H9 (cell line): Measurements from ENCODE around the gene TMCC1. TPM values are rescaled to one million over a fixed set of nuclear protein-coding genes. Genes with fewer than 3 reads are reported as not detected.

Experiments used
- DNase-seq: peaks from one replicate; pipeline ENCODE4 v3.0.0-alpha.2; 2017
- H2AFZ ChIP-seq: one replicate; pipeline ENCODE4 v1.6.1; 2013; ENCODE audit warnings: mild to moderate bottlenecking, low read length, control low read depth, moderate library complexity
- H2AK5ac ChIP-seq: 2 replicates; pipeline ENCODE4 v1.6.1; 2013; ENCODE audit warnings: low read length, control low read depth, mixed read lengths; ENCODE audit not compliant: insufficient read length
- H2BK120ac ChIP-seq: one replicate; pipeline ENCODE4 v1.6.1; 2013; ENCODE audit warnings: low read depth, mild to moderate bottlenecking, low read length, control low read depth, inconsistent platforms; ENCODE audit not compliant: poor library complexity, severe bottlenecking
- H2BK12ac ChIP-seq: 2 replicates; pipeline ENCODE4 v1.6.1; 2013; ENCODE audit warnings: low read length, control low read depth, mixed read lengths, low read depth; ENCODE audit not compliant: insufficient read length
- H2BK15ac ChIP-seq: 2 replicates; pipeline ENCODE4 v1.6.1; 2013; ENCODE audit warnings: low read depth, low read length, control low read depth
- H2BK20ac ChIP-seq: one replicate; pipeline ENCODE4 v1.6.1; 2013; ENCODE audit warnings: low read depth, mild to moderate bottlenecking, low read length, control low read depth, inconsistent platforms; ENCODE audit not compliant: poor library complexity, severe bottlenecking
- H2BK5ac ChIP-seq: 2 replicates; pipeline ENCODE4 v1.6.1; 2013; ENCODE audit warnings: low read length, control low read depth, mixed read lengths; ENCODE audit not compliant: insufficient read length
- H3K14ac ChIP-seq: 2 replicates; pipeline ENCODE4 v1.6.1; 2013; ENCODE audit warnings: low read length, control low read depth; ENCODE audit not compliant: insufficient read depth
- H3K18ac ChIP-seq: 2 replicates; pipeline ENCODE4 v1.6.1; 2013; ENCODE audit warnings: low read depth, mild to moderate bottlenecking, mixed read lengths, low read length, control low read depth; ENCODE audit not compliant: insufficient read length
- H3K23ac ChIP-seq: 2 replicates; pipeline ENCODE4 v1.6.1; 2013; ENCODE audit warnings: low read length, control low read depth, mixed read lengths, low read depth; ENCODE audit not compliant: insufficient read length
- H3K23me2 ChIP-seq: 2 replicates; pipeline ENCODE4 v1.6.1; 2013; ENCODE audit warnings: low read depth, mild to moderate bottlenecking, mixed read lengths, low read length, control low read depth; ENCODE audit not compliant: insufficient read length, poor library complexity, severe bottlenecking
- H3K27ac ChIP-seq: 2 replicates; pipeline ENCODE4 v1.5.1; 2013; ENCODE audit warnings: low read length, control low read depth, mixed read lengths, low read depth; ENCODE audit not compliant: insufficient read length
- H3K27me3 ChIP-seq: 2 replicates; pipeline ENCODE4 v1.6.1; 2013; ENCODE audit warnings: low read length, control low read depth, inconsistent platforms; ENCODE audit not compliant: insufficient read depth
- H3K4ac ChIP-seq: 2 replicates; pipeline ENCODE4 v1.6.1; 2013; ENCODE audit warnings: low read depth, mild to moderate bottlenecking, control low read depth, inconsistent platforms, low read length, moderate library complexity
- H3K4me1 ChIP-seq: 2 replicates; pipeline ENCODE4 v1.6.1; 2013; ENCODE audit warnings: low read length, control low read depth, inconsistent platforms; ENCODE audit not compliant: insufficient read depth
- H3K4me2 ChIP-seq: 2 replicates; pipeline ENCODE4 v1.6.1; 2013; ENCODE audit warnings: low read length, control low read depth, mixed read lengths; ENCODE audit not compliant: insufficient read length, insufficient read depth
- H3K56ac ChIP-seq: 2 replicates; pipeline ENCODE4 v1.6.1; 2013; ENCODE audit warnings: low read depth, mild to moderate bottlenecking, mixed read lengths, low read length, control low read depth; ENCODE audit not compliant: insufficient read length
- H3K79me1 ChIP-seq: 2 replicates; pipeline ENCODE4 v1.6.1; 2013; ENCODE audit warnings: low read depth, mild to moderate bottlenecking, moderate library complexity, low read length, control low read depth, inconsistent platforms; ENCODE audit not compliant: insufficient read depth, poor library complexity, severe bottlenecking
- H3K79me2 ChIP-seq: 2 replicates; pipeline ENCODE4 v1.6.1; 2013; ENCODE audit warnings: low read length, control low read depth, inconsistent platforms; ENCODE audit not compliant: insufficient read depth
- H3K9ac ChIP-seq: 2 replicates; pipeline ENCODE4 v1.6.1; 2013; ENCODE audit warnings: low read length, control low read depth, mixed read lengths; ENCODE audit not compliant: insufficient read length; ENCODE audit errors: extremely low read depth
- H3K9me3 ChIP-seq: one replicate; pipeline ENCODE4 v1.6.1; 2013; ENCODE audit warnings: low read depth, low read length, inconsistent platforms; ENCODE audit not compliant: control insufficient read depth
- H3T11ph ChIP-seq: one replicate; pipeline ENCODE4 v1.6.1; 2013; ENCODE audit warnings: mild to moderate bottlenecking, low read length, control low read depth, inconsistent platforms
- H4K20me1 ChIP-seq: one replicate; pipeline ENCODE4 v1.6.1; 2013; ENCODE audit not compliant: control insufficient read depth, insufficient read length, insufficient read depth
- H4K5ac ChIP-seq: 2 replicates; pipeline ENCODE4 v1.6.1; 2013; ENCODE audit warnings: low read depth, mild to moderate bottlenecking, mixed read lengths, low read length, control low read depth; ENCODE audit not compliant: insufficient read length
- H4K8ac ChIP-seq: replicated peaks from 2 replicates; pipeline ENCODE4 v1.6.1; 2013; ENCODE audit warnings: low read length, control low read depth, mixed read lengths, low read depth; ENCODE audit not compliant: insufficient read length
- H4K91ac ChIP-seq: 2 replicates; pipeline ENCODE4 v1.6.1; 2013; ENCODE audit warnings: low read depth, mild to moderate bottlenecking, moderate library complexity, mixed read lengths, low read length, control low read depth; ENCODE audit not compliant: insufficient read length
- H3K27ac Mint-ChIP-seq, 3 experiments: 2 replicates in 2 of 3; 3 replicates in 1 of 3; pipeline ENCODE4 v1.8.0; 2020 to 2021; ENCODE audit warnings: mixed read lengths in 3 of 3, mild to moderate bottlenecking in 1 of 3, moderate library complexity in 1 of 3
- H3K27me3 Mint-ChIP-seq: 2 replicates; pipeline ENCODE4 v1.8.0; 2021; ENCODE audit warnings: low read depth, mild to moderate bottlenecking, moderate library complexity, mixed read lengths
- H3K36me3 Mint-ChIP-seq, 3 experiments: 2 replicates in 2 of 3; 3 replicates in 1 of 3; pipeline ENCODE4 v1.8.0; 2020 to 2021; ENCODE audit warnings: low read depth in 3 of 3, mixed read lengths in 3 of 3; ENCODE audit not compliant: insufficient read depth in 1 of 3
- H3K4me1 Mint-ChIP-seq, 2 experiments: 2 replicates each; pipeline ENCODE4 v1.8.0; 2020; ENCODE audit warnings: mixed read lengths in 2 of 2
- H3K4me3 Mint-ChIP-seq, 2 experiments: 2 replicates in 1 of 2; 3 replicates in 1 of 2; pipeline ENCODE4 v1.8.0; 2020 to 2021; ENCODE audit warnings: mild to moderate bottlenecking in 2 of 2, mixed read lengths in 2 of 2, moderate library complexity in 1 of 2
- H3K9me3 Mint-ChIP-seq, 2 experiments: 2 replicates in 1 of 2; 3 replicates in 1 of 2; pipeline ENCODE4 v1.8.0; 2020; ENCODE audit warnings: mild to moderate bottlenecking in 2 of 2, mixed read lengths in 2 of 2, moderate library complexity in 1 of 2
- CTCF ChIP-seq: fragments of 200-600 bp; sonication (generic); conservative IDR thresholded peaks from 3 replicates; pipeline ENCODE4 v1.8.0; 2021; ENCODE audit warnings: antibody characterized with exemption, mild to moderate bottlenecking
- WGBS: extraction: QIAGEN DNeasy Blood & Tissue Kit; methylation state at CpG from one replicate; pipeline ENCODE4 v1.1.7; 2013; ENCODE audit warnings: missing lambda C conversion rate, low lambda C conversion rate, mixed read lengths; ENCODE audit not compliant: insufficient read length; ENCODE audit errors: extremely low coverage; 5-methylcytosine and 5-hydroxymethylcytosine counted together
- total RNA-seq: library from RNA; stranded (reverse); gene quantifications from 2 replicates; pipeline ENCODE4 v1.2.1, GENCODE V29; 2021

Gene TMCC1
- total RNA-seq, 1 experiment from 2014 or later, result 24.4 TPM

- no peak overlapping the region for H4K5ac ChIP-seq
- H4K20me1 ChIP-seq, result no peaks in the 10 kb centered on the region
- no peak overlapping the region for H2BK20ac ChIP-seq
- no peak overlapping the region for H3T11ph ChIP-seq
- no peak overlapping the region for H3K23ac ChIP-seq
- H3K56ac ChIP-seq, result no peak overlapping the region
- H3K4ac ChIP-seq, result no peak overlapping the region
- H2BK5ac ChIP-seq, result no peak overlapping the region
- H4K91ac ChIP-seq, result no peak overlapping the region
- no CpG with 5 or more reads among the region's 5 CpGs for WGBS
- no peak overlapping the region for H3K14ac ChIP-seq
- Mint-ChIP-seq H3K36me3 (peaks cover 2 to 8% (median 8%) of the 10 kb centered on the region in 3 experiments; a peak in 5 of 7 replicates), H3K27ac (peak overlapping the region in 1 of 3 experiments; percentile 78; a peak in 3 of 7 replicates), H3K9me3 (no peaks in the 10 kb centered on the region), H3K4me3 (peak overlapping the region in 1 of 2 experiments; percentile 11; a peak in 1 of 5 replicates), H3K4me1 (peaks cover 27 to 32% of the 10 kb centered on the region in 2 experiments), H3K27me3 (no peaks in the 10 kb centered on the region)
- TF ChIP-seq CTCF, result no peak
- no peaks in the 10 kb centered on the region for H3K27me3 ChIP-seq
- no peak for DNase-seq
- H2AK5ac ChIP-seq, result no peak overlapping the region
- H3K9me3 ChIP-seq, result no peaks in the 10 kb centered on the region
- no peak overlapping the region for H4K8ac ChIP-seq
- no peak overlapping the region for H2BK12ac ChIP-seq
- H2AFZ ChIP-seq, result no peak overlapping the region
- H3K4me1 ChIP-seq, result no peaks in the 10 kb centered on the region; the same call in 1 of the 2 replicates
- H3K4me2 ChIP-seq, result no peak overlapping the region
- no peak overlapping the region for H3K9ac ChIP-seq
- no peaks in the 10 kb centered on the region for H3K79me2 ChIP-seq
- H3K18ac ChIP-seq, result no peak overlapping the region
- H2BK15ac ChIP-seq, result no peak overlapping the region
- no peak overlapping the region for H2BK120ac ChIP-seq
- H3K79me1 ChIP-seq, result no peaks in the 10 kb centered on the region
- no peak overlapping the region for H3K27ac ChIP-seq
- H3K23me2 ChIP-seq, result no peaks in the 10 kb centered on the region
Measured at GRCh38 chr3:129656659-129657247, 236.8 kb downstream of the TMCC1 start.
